ENCODE data around the gene PDCD5. TPM values are rescaled to one million over a fixed set of nuclear protein-coding genes. Genes with fewer than 3 reads are reported as not detected.

The PDCD5 gene
- polyA plus RNA-seq, 1 of the 3 experiments (the other 2 are of a cell fraction): 188 TPM

DNA sequence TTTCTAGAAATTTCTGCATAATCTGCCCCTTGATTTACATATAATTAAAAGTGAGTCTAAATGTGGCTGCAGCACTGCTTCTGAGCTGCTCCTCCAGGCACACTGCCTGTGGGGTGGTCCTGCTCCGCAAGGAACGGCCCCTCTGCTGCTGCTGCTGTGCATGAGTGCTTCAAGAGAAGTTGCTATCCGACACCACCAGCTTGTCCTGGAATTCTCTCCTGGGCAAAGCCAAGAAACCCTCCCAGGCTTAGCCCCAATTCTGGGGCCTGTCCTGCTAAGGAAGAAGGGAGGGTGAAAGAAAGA lies 7.5 kb upstream of the PDCD5 start (continued):
- TF ChIP-seq MEF2A (IDR thresholded peaks at IDR 0.05; ENCODE audit: borderline replicate concordance, low read depth): no peak
- no peak for TF ChIP-seq NFIC (IDR thresholded peaks at IDR 0.05; ENCODE audit: borderline replicate concordance)

DNA sequence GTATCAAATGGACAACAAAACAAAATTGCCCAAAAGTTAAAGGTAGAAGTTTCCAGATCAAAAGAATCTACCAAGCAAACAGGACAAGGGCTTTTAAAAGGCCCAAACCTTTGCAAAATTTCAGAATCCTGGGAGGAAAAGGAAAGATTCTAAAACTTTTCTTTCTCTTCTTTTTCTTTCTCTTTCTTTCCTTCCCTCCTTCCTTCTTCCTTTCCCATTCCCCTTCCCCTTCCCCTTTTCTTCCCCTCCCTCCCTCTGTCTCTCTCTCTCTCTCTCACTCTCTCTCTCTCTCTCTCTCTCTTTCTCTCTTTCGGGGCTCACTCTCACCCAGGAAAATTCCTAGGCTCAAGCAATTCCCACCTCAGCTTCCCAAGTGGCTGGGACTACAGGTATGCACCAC lies 4.2 kb upstream of the PDCD5 start:
- Histone ChIP-seq H3K9ac (no peak overlapping the region), H3K9me2 (no peaks in the 10 kb centered on the region), H3K27me3 (ENCODE audit: insufficient read depth) (no peaks in the 10 kb centered on the region; the same call in 1 of the 2 replicates), H3K27ac (ENCODE audit: low read depth in 2 of 2, low read length in 1 of 2) (no peak overlapping the region), H4K20me1 (ENCODE audit: insufficient read depth) (no peaks in the 10 kb centered on the region), H3F3A (replicated peaks; ENCODE audit: insufficient read depth) (no peaks in the 10 kb centered on the region), H3K4me3 (ENCODE audit: low read depth in 2 of 2, low read length in 1 of 2) (no peak overlapping the region), H3K4me1 (ENCODE audit: control insufficient read depth in 1 of 2, insufficient read depth in 2 of 2, low read depth in 1 of 2, low read length in 1 of 2) (no peaks in the 10 kb centered on the region; a peak in 1 of 4 replicates), H3K9me3 (no peaks in the 10 kb centered on the region), H3K79me2 (ENCODE audit: insufficient read depth) (peaks cover 7% of the 10 kb centered on the region), H3K36me3 (replicated peaks in 1 of 2; ENCODE audit: control insufficient read depth in 1 of 2, insufficient read depth in 2 of 2, low read length in 1 of 2) (no peaks in the 10 kb centered on the region), H3K4me2 (no peak overlapping the region), H2AFZ (ENCODE audit: low read depth) (no peak overlapping the region)
- ChIA-PET POLR2A (no interaction called here), CTCF (no interaction called here)
- 58% methylated on average over 1 of the region's 1 CpG for WGBS (ENCODE audit: low lambda C conversion rate)
- TF ChIP-seq YY1 (IDR thresholded peaks at IDR 0.05; ENCODE audit: low read depth): no peak
- TF ChIP-seq ELF1 (IDR thresholded peaks at IDR 0.05): no peak
- TF ChIP-seq TCF12 (IDR thresholded peaks at IDR 0.05): no peak
- no peak for TF ChIP-seq RCOR1 (IDR thresholded peaks at IDR 0.05; ENCODE audit: low read length)
- no peak for TF ChIP-seq RXRA (IDR thresholded peaks at IDR 0.05; ENCODE audit: borderline replicate concordance, low read depth)
- TF ChIP-seq, protein P1, sequence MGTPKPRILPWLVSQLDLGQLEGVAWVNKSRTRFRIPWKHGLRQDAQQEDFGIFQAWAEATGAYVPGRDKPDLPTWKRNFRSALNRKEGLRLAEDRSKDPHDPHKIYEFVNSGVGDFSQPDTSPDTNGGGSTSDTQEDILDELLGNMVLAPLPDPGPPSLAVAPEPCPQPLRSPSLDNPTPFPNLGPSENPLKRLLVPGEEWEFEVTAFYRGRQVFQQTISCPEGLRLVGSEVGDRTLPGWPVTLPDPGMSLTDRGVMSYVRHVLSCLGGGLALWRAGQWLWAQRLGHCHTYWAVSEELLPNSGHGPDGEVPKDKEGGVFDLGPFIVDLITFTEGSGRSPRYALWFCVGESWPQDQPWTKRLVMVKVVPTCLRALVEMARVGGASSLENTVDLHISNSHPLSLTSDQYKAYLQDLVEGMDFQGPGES (IDR thresholded peaks at IDR 0.05; ENCODE audit: low read depth, low read length): no peak
- no peak for TF ChIP-seq RFX5 (IDR thresholded peaks at IDR 0.05; ENCODE audit: low read length)
- DNase-seq: no peak

- Histone ChIP-seq H3K36me3 (replicated peaks in 1 of 2; ENCODE audit: control insufficient read depth in 1 of 2, insufficient read depth in 2 of 2, low read length in 1 of 2) (peaks cover 14 to 27% of the 10 kb centered on the region in 2 experiments), H3K79me2 (ENCODE audit: insufficient read depth) (peaks cover 32% of the 10 kb centered on the region), H3K9me3 (no peaks in the 10 kb centered on the region), H3K4me2 (peak overlapping the region; percentile 97), H2AFZ (ENCODE audit: low read depth) (peak overlapping the region; percentile 97), H3K4me1 (ENCODE audit: control insufficient read depth in 1 of 2, insufficient read depth in 2 of 2, low read depth in 1 of 2, low read length in 1 of 2) (peaks cover 5 to 6% of the 10 kb centered on the region in 2 experiments; a peak in 3 of 4 replicates), H3K27ac (ENCODE audit: low read depth in 2 of 2, low read length in 1 of 2) (peak overlapping the region in 1 of 2 experiments; percentile 66; a peak in 1 of 4 replicates), H3K27me3 (ENCODE audit: insufficient read depth) (no peaks in the 10 kb centered on the region), H3K9ac (peak overlapping the region; percentile 19; the same call in 1 of the 2 replicates), H3K9me2 (no peaks in the 10 kb centered on the region), H3F3A (replicated peaks; ENCODE audit: insufficient read depth) (no peaks in the 10 kb centered on the region), H4K20me1 (ENCODE audit: insufficient read depth) (no peaks in the 10 kb centered on the region; the same call in 1 of the 2 replicates), H3K4me3 (ENCODE audit: low read depth in 2 of 2, low read length in 1 of 2) (peak overlapping the region; percentile 83 to 84)
- WGBS (ENCODE audit: low lambda C conversion rate): 13% methylated on average over 22 of the region's 22 CpGs
- ChIA-PET POLR2A (interaction anchor here (1.3 to 1.4 kb wide), 2 partner anchors 111 to 175 kb away, joined by 4 read pairs; partner anchors contain the start of genes DPY19L3 and NUDT19), CTCF (interaction anchor here (1.1 to 2.1 kb wide), 6 partner anchors 10 to 1911 kb away, joined by 3 to 14 read pairs (median 6); no protein-coding TSS in a partner anchor)
- no peak for TF ChIP-seq NRF1 (IDR thresholded peaks at IDR 0.05; ENCODE audit: low read depth, low read length)
- no peak for TF ChIP-seq TCF12 (IDR thresholded peaks at IDR 0.05)
- no peak for TF ChIP-seq ELF1 (IDR thresholded peaks at IDR 0.05)
- TF ChIP-seq FOSL2 (IDR thresholded peaks at IDR 0.05; ENCODE audit: borderline replicate concordance, low read depth): no peak
- no peak for TF ChIP-seq MEF2A (IDR thresholded peaks at IDR 0.05; ENCODE audit: borderline replicate concordance, low read depth)
- TF ChIP-seq SIN3A (IDR thresholded peaks at IDR 0.05; ENCODE audit: borderline replicate concordance, low read depth, low read length): no peak
- TF ChIP-seq RCOR1 (IDR thresholded peaks at IDR 0.05; ENCODE audit: low read length): no peak
- TF ChIP-seq, protein P2, sequence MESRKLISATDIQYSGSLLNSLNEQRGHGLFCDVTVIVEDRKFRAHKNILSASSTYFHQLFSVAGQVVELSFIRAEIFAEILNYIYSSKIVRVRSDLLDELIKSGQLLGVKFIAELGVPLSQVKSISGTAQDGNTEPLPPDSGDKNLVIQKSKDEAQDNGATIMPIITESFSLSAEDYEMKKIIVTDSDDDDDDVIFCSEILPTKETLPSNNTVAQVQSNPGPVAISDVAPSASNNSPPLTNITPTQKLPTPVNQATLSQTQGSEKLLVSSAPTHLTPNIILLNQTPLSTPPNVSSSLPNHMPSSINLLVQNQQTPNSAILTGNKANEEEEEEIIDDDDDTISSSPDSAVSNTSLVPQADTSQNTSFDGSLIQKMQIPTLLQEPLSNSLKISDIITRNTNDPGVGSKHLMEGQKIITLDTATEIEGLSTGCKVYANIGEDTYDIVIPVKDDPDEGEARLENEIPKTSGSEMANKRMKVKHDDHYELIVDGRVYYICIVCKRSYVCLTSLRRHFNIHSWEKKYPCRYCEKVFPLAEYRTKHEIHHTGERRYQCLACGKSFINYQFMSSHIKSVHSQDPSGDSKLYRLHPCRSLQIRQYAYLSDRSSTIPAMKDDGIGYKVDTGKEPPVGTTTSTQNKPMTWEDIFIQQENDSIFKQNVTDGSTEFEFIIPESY (IDR thresholded peaks at IDR 0.05; ENCODE audit: borderline replicate concordance, low read depth): no peak
- no peak for TF ChIP-seq FOXM1 (IDR thresholded peaks at IDR 0.05; ENCODE audit: low read depth)
- TF ChIP-seq POLR2AphosphoS5 (IDR thresholded peaks at IDR 0.05; ENCODE audit: low read depth, low read length): no peak
- TF ChIP-seq EP300 (IDR thresholded peaks at IDR 0.05; ENCODE audit: borderline replicate concordance in 1 of 2, low read depth in 1 of 2, low read length in 1 of 2): no peak
- TF ChIP-seq JUND (IDR thresholded peaks at IDR 0.05): no peak
- no peak for TF ChIP-seq USF1 (IDR thresholded peaks at IDR 0.05; ENCODE audit: borderline replicate concordance, low read depth)
- DNase-seq: peak; percentile 34
Measured at GRCh38 chr19:32580353-32580900, 563 bp upstream of the PDCD5 start.
